GM13977 (cell line): Measurements from ENCODE around the gene TMED7.

Source experiments
- DNase-seq: peaks from one replicate; pipeline ENCODE4 v3.0.0; 2012; ENCODE audit warnings: low spot score
- in situ Hi-C: fragments of 300-500 bp; cut with MboI; formaldehyde crosslinking; loops from one replicate; pipeline ENCODE4 v1.12.0; 2022; ENCODE audit warnings: low sequenced_read_pairs, low pct_unique_long_range_greater_than_20kb, mixed read lengths, inconsistent platforms; ENCODE audit not compliant: unreplicated experiment
- TF ChIP-seq, protein P1 (sequence below): IDR thresholded peaks from 2 replicates; pipeline ENCODE4 v1.5.1; 2012; ENCODE audit warnings: mild to moderate bottlenecking, control low read depth; ENCODE audit not compliant: insufficient read depth; ENCODE audit errors: extremely low read depth, missing control alignments

TMED7 gene

DNA sequence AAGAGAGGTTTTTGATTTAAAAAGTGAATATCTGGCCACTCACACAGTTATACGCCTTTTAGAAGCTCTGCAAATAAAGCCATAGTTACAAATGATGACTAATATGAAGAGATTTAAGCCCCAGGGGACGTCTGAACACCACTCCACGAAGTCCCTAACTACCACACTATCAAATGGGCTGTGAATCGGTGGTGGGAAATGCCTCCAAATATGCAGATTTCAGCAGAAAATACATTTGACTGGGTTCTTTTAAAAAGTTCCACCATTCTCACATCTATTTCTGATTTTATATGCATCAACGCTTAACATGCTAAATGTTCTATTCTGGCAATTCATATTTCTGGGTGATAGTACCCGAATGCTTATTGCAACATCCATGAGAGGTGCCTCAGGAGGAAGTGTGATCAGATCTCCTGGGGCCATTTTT, 46.1 kb downstream of the TMED7 start:
- peak; percentile 28 for DNase-seq
- in situ Hi-C loops = loop anchor here (5.0 kb wide), 1 partner anchor 262 kb away; no protein-coding TSS in a partner anchor
- TF ChIP-seq, protein P1, sequence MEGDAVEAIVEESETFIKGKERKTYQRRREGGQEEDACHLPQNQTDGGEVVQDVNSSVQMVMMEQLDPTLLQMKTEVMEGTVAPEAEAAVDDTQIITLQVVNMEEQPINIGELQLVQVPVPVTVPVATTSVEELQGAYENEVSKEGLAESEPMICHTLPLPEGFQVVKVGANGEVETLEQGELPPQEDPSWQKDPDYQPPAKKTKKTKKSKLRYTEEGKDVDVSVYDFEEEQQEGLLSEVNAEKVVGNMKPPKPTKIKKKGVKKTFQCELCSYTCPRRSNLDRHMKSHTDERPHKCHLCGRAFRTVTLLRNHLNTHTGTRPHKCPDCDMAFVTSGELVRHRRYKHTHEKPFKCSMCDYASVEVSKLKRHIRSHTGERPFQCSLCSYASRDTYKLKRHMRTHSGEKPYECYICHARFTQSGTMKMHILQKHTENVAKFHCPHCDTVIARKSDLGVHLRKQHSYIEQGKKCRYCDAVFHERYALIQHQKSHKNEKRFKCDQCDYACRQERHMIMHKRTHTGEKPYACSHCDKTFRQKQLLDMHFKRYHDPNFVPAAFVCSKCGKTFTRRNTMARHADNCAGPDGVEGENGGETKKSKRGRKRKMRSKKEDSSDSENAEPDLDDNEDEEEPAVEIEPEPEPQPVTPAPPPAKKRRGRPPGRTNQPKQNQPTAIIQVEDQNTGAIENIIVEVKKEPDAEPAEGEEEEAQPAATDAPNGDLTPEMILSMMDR = no peak

DNA sequence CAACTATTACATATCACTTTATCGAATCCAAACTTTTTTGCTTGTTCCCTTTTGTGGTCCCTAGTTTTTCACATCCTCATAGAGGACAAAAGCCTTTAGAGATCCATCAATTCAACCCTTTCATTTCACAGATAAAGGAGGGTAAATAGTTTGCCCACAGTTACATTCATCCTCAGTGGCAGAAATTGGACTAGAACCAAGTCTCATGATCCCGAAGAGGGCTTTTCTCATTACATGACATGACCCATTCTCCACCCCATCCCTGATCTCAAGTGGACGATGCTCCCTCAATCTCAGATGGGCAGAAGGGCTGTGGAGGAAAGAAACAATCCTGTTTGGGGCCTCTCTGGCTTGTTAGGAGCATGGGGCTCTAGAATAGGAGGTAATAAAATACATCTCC, 46.6 kb downstream of the TMED7 start:
- DNase-seq = no peak
- TF ChIP-seq, protein P1 = no peak
- in situ Hi-C loops = no loop called here

DNA sequence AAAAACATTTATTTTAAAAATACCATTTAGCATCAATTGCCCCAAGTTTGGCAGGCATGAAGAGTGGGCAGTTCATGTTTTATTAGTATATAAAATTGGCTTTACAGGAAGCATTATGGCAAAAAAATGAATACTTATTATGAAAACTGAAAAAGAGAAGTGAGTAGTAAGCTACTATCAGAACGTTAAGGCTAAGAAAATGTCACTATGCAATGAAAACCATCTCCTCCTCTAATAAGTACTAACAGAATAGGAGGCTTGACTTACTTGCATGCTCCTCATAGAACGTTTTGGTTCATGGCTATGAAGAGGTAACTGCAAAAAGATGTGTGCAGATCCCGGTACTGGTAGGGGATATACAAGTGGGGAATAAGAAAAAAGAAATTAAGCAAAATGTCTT, 47.2 kb downstream of the TMED7 start:
- TF ChIP-seq, protein P1 = no peak
- no peak for DNase-seq
- in situ Hi-C loops = no loop called here

DNA sequence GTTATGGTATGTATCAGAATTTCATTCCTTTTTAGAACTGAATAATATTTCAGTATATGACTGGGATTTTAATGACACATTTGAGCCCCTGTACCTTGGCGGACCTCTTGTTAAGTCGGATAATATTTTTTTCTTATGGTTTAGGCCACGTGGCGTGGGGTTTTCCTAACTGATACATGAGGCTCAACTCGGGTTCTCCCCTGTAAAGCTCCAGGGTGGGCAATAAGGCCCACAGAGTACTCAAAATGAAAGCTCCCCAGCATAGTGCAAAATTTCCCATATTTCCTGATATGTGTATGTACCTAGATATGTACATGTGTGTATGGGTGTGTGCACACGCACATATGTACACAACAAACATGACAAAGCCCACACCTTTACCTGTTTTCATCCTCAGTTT, 48.1 kb downstream of the TMED7 start:
- in situ Hi-C loops = no loop called here
- no peak for DNase-seq

DNA sequence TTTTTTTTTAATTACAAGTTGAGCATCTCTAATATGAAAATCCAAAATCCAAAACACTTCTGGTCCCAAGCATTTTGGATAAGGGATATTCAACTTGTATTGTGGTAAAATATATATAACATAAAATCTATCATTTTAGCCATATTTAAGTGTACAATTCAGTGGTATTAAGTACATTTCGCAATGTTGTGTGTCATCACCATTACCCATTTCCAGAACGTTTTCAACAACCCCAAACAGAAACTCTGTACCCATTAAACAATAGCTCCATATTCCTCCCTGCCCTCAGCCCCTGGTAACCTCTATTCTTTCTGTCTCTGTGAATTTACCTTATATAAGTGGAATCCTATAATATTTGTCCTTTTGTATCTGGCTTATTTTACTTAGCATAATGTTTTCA, 48.5 kb downstream of the TMED7 start:
- in situ Hi-C loops = no loop called here
- TF ChIP-seq, protein P1 = no peak
- no peak for DNase-seq

More for the DNA sequence above, 48.1 kb downstream of the TMED7 start:
- TF ChIP-seq, protein P1 = no peak

DNA sequence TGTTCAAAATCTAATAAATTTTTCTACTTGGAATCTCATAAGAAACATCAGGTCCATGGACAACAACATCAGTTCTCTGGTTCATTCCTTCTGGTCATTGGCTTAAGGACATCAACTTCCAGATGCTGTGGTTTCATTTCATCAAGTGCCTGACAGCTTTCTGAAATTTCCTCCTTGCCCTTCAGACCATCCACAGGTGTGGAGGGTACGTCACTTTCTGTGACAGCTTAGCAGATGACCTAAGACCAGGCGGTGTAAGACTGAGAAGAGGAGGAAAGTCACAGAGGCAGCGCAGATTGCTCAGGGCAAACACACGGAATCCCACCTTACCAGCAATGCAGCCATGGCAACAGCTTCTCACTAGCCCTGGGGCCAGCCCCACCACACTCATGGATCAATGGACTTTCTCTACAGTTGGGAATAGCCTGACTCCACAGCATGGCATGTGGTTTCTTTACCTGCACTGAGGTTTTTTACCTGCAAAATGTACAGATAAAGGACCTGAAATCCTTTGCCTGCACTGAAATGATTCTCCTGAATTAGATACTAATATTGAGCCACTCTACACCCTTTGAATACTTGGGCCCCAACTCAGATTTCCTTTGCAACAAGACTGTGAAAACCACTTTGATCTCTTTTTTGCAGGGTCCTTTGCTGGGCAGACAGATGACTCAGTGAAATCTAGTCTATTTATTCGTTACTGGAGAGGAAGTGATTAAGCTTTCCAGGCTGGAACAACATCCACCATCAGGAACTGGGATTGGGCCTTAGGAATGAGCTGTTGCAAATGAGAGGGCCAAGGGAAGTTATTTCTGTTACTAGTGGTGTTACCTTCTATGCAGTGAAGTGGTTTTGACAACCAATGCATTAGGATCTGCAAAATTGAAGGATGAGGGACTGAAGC, 50.4 kb downstream of the TMED7 start:
- peak; percentile 34 for DNase-seq
- in situ Hi-C loops = no loop called here

More for the DNA sequence above, 50.4 kb downstream of the TMED7 start:
- TF ChIP-seq, protein P1 = no peak
